H1 (cell line): Measurements from ENCODE around the gene MFAP5. TPM values are rescaled to one million over a fixed set of nuclear protein-coding genes. Genes with fewer than 3 reads are reported as not detected.

Experiments used
- CTCF ChIA-PET: fragments of 300-600 bp; sonication (Branson Sonifier 250); formaldehyde crosslinking; loops from one replicate; lab custom pipeline; 2021; ENCODE audit not compliant: partially characterized antibody; lab: Charles Lee
- POLR2A ChIA-PET: fragments of 300-600 bp; sonication (Branson Sonifier 250); formaldehyde crosslinking; loops from one replicate; lab custom pipeline; 2021; ENCODE audit warnings: inconsistent platforms; ENCODE audit not compliant: partially characterized antibody; lab: Charles Lee
- DNase-seq, 2 experiments: peaks; one replicate each; pipeline versions ENCODE4 v3.0.0 to v3.0.0-alpha.2; 2010 to 2022; ENCODE audit warnings: low spot score in 2 of 2, low read depth in 1 of 2, mixed read lengths in 1 of 2
- FAIRE-seq: peaks from 2 replicates; lab custom pipeline; 2011; peaks lifted over from hg19 to GRCh38; lab: Jason Lieb, UNC
- H2AFZ ChIP-seq: 2 replicates; pipeline ENCODE4 v1.8.1; 2012; ENCODE audit warnings: low read length, inconsistent platforms
- H2AK5ac ChIP-seq: 2 replicates; pipeline ENCODE4 v1.6.1; 2013; ENCODE audit warnings: low read depth, low read length
- H2BK120ac ChIP-seq: replicated peaks from 2 replicates; pipeline ENCODE3; 2013; ENCODE audit warnings: low read depth, low read length, inconsistent platforms
- H2BK12ac ChIP-seq: 2 replicates; pipeline ENCODE4 v1.6.1; 2013; ENCODE audit warnings: low read depth, low read length
- H2BK15ac ChIP-seq: 2 replicates; pipeline ENCODE4 v1.6.1; 2013; ENCODE audit warnings: low read length
- H2BK20ac ChIP-seq: 2 replicates; pipeline ENCODE4 v1.6.1; 2013; ENCODE audit warnings: low read length
- H2BK5ac ChIP-seq: 2 replicates; pipeline ENCODE4 v1.6.1; 2013; ENCODE audit warnings: low read depth, low read length
- H3K14ac ChIP-seq: 2 replicates; pipeline ENCODE4 v1.6.1; 2013; ENCODE audit warnings: inconsistent platforms; ENCODE audit not compliant: insufficient read length
- H3K18ac ChIP-seq: 2 replicates; pipeline ENCODE4 v1.6.1; 2013; ENCODE audit warnings: low read length; ENCODE audit errors: extremely low read depth
- H3K23ac ChIP-seq: 2 replicates; pipeline ENCODE4 v1.6.1; 2013; ENCODE audit warnings: inconsistent platforms; ENCODE audit not compliant: insufficient read length
- H3K23me2 ChIP-seq: 2 replicates; pipeline ENCODE4 v1.6.1; 2013; ENCODE audit warnings: low read depth, low read length
- H3K27ac ChIP-seq: 2 replicates; pipeline ENCODE4 v1.6.1; 2011; ENCODE audit warnings: low read depth, low read length, inconsistent platforms
- H3K27me3 ChIP-seq, 4 experiments: replicated peaks in 1 of 4; 1 replicate in 1 of 4; 2 replicates in 3 of 4; pipeline versions ENCODE4 v1.6.1 to v1.8.1; 2011 to 2013; ENCODE audit warnings: low read length in 3 of 4, mild to moderate bottlenecking in 3 of 4, inconsistent platforms in 2 of 4, mixed read lengths in 2 of 4, moderate library complexity in 1 of 4; ENCODE audit not compliant: control insufficient read depth in 3 of 4, insufficient read depth in 3 of 4; ENCODE audit errors: extremely low read depth in 1 of 4
- H3K36me3 ChIP-seq, 4 experiments: 2 replicates each; pipeline versions ENCODE4 v1.6.1 to v1.8.1; 2011 to 2013; ENCODE audit warnings: mild to moderate bottlenecking in 4 of 4, low read length in 3 of 4, moderate library complexity in 2 of 4, control low read depth in 1 of 4, inconsistent platforms in 1 of 4; ENCODE audit not compliant: insufficient read depth in 4 of 4, control insufficient read depth in 2 of 4
- H3K4ac ChIP-seq: replicated peaks from 2 replicates; pipeline ENCODE3; 2013; ENCODE audit warnings: low read length, low read depth, mixed read lengths, inconsistent platforms; ENCODE audit not compliant: insufficient read length
- H3K4me1 ChIP-seq, 4 experiments: replicated peaks in 1 of 4; 1 replicate in 1 of 4; 2 replicates in 3 of 4; pipeline versions ENCODE4 v1.6.1 to v1.8.1; 2011 to 2013; ENCODE audit warnings: low read length in 3 of 4, inconsistent platforms in 2 of 4, mixed read lengths in 1 of 4; ENCODE audit not compliant: insufficient read depth in 4 of 4, control insufficient read depth in 3 of 4
- H3K4me2 ChIP-seq, 2 experiments: 2 replicates each; pipeline versions ENCODE4 v1.6.1 to v1.8.1; 2011 to 2013; ENCODE audit warnings: low read depth in 2 of 2, low read length in 2 of 2, control low read depth in 1 of 2, inconsistent platforms in 1 of 2, mild to moderate bottlenecking in 1 of 2; ENCODE audit not compliant: insufficient read depth in 1 of 2
- H3K4me3 ChIP-seq, 4 experiments: fragments of 200-600, 300-600 bp in 1 of 4; sonication (generic), shearing (Covaris generic), sonication (Bioruptor Twin) in 1 of 4; 2 replicates each; pipeline versions ENCODE4 v1.5.1 to v1.8.1; 2011 to 2016; ENCODE audit warnings: low read length in 4 of 4, low read depth in 3 of 4, control low read depth in 2 of 4, inconsistent platforms in 2 of 4, mild to moderate bottlenecking in 2 of 4, mixed read lengths in 1 of 4, moderate library complexity in 1 of 4; ENCODE audit not compliant: insufficient read depth in 2 of 4; ENCODE audit errors: extremely low read depth in 1 of 4
- H3K56ac ChIP-seq: replicated peaks from 2 replicates; pipeline ENCODE3; 2013; ENCODE audit warnings: low read depth, mild to moderate bottlenecking, mixed read lengths, low read length, inconsistent platforms; ENCODE audit not compliant: insufficient read length
- H3K79me1 ChIP-seq: 2 replicates; pipeline ENCODE4 v1.6.1; 2013; ENCODE audit warnings: low read depth, low read length, control low read depth
- H3K79me2 ChIP-seq, 2 experiments: 2 replicates each; pipeline versions ENCODE4 v1.6.1 to v1.8.1; 2012 to 2013; ENCODE audit warnings: low read length in 2 of 2, mild to moderate bottlenecking in 2 of 2, inconsistent platforms in 1 of 2; ENCODE audit not compliant: insufficient read depth in 2 of 2, control insufficient read depth in 1 of 2
- H3K9ac ChIP-seq, 4 experiments: replicated peaks in 1 of 4; 1 replicate in 1 of 4; 2 replicates in 3 of 4; pipeline versions ENCODE4 v1.6.1 to v1.8.1; 2011 to 2013; ENCODE audit warnings: low read depth in 3 of 4, low read length in 3 of 4, control low read depth in 2 of 4, mild to moderate bottlenecking in 2 of 4, moderate library complexity in 2 of 4, inconsistent platforms in 1 of 4; ENCODE audit errors: extremely low read depth in 1 of 4
- H3K9me3 ChIP-seq, 2 experiments: 2 replicates each; pipeline versions ENCODE4 v1.6.1 to v1.8.1; 2012 to 2013; ENCODE audit warnings: mild to moderate bottlenecking in 2 of 2, moderate library complexity in 2 of 2, control low read depth in 1 of 2, inconsistent platforms in 1 of 2, low read depth in 1 of 2, low read length in 1 of 2, mixed read lengths in 1 of 2; ENCODE audit not compliant: insufficient read depth in 2 of 2
- H4K20me1 ChIP-seq, 2 experiments: replicated peaks in 1 of 2; 2 replicates each; pipeline versions ENCODE3 to v1.8.1; 2011 to 2013; ENCODE audit warnings: inconsistent platforms in 2 of 2, low read length in 2 of 2, mild to moderate bottlenecking in 1 of 2; ENCODE audit not compliant: insufficient read depth in 2 of 2, control insufficient read depth in 1 of 2
- H4K5ac ChIP-seq: 2 replicates; pipeline ENCODE4 v1.6.1; 2013; ENCODE audit warnings: low read length, low read depth, mixed read lengths, inconsistent platforms; ENCODE audit not compliant: insufficient read length
- H4K8ac ChIP-seq: 2 replicates; pipeline ENCODE4 v1.8.0; 2013; ENCODE audit warnings: mild to moderate bottlenecking, moderate library complexity, low read length, inconsistent platforms; ENCODE audit not compliant: insufficient read depth; ENCODE audit errors: extremely low read depth
- H4K91ac ChIP-seq: replicated peaks from 2 replicates; pipeline ENCODE3; 2013; ENCODE audit warnings: low read length, mixed read lengths, inconsistent platforms; ENCODE audit not compliant: insufficient read length
- CHD2 ChIP-seq: IDR thresholded peaks from 2 replicates; pipeline ENCODE4 v1.6.1; 2012; ENCODE audit warnings: low read length, improper control_type of control experiment
- SIN3A ChIP-seq, 2 experiments: IDR thresholded peaks in 1 of 2; conservative IDR thresholded peaks in 1 of 2; 2 replicates each; pipeline ENCODE4 v1.6.1; 2011 to 2012; ENCODE audit warnings: low read length in 2 of 2, improper control_type of control experiment in 1 of 2, low read depth in 1 of 2, mild to moderate bottlenecking in 1 of 2
- TBP ChIP-seq: IDR thresholded peaks from 2 replicates; pipeline ENCODE4 v1.6.1; 2011; ENCODE audit warnings: low read depth, low read length, improper control_type of control experiment
- WGBS, 2 experiments: shearing (Covaris generic) in 1 of 2; methylation state at CpG; one replicate each; pipeline versions ENCODE4 v1.1.6 to v1.1.7; 2013 to 2015; ENCODE audit warnings: low lambda C conversion rate in 2 of 2, mixed read lengths in 2 of 2, inconsistent platforms in 1 of 2, low coverage in 1 of 2, missing lambda C conversion rate in 1 of 2; ENCODE audit not compliant: insufficient replicate concordance in 2 of 2, insufficient coverage in 1 of 2, insufficient read length in 1 of 2; ENCODE audit errors: extremely low coverage in 1 of 2, missing lambda C conversion rate in 1 of 2; 5-methylcytosine and 5-hydroxymethylcytosine counted together
- polyA plus RNA-seq, 7 experiments: library from polyadenylated mRNA; depleted of rRNA in 3 of 7; stranded (reverse) in 5 of 7; unstranded in 2 of 7; fragments of >200 nt in 5 of 7; fragments of 200-250 nt in 2 of 7; gene quantifications; 1 replicate in 5 of 7; 2 replicates in 1 of 7; 4 replicates in 1 of 7; pipeline versions ENCODE4 v1.2.1 to v1.2.3, GENCODE V29; 2011 to 2013; ENCODE audit warnings: missing spikeins in 2 of 7, mixed read lengths in 2 of 7
- total RNA-seq: library from RNA; stranded (reverse); fragmentation: NEBNext Ultra II Directional; extraction: Animal tissue kit (Norgen Biotek cat#: 25700); gene quantifications from 2 replicates; pipeline ENCODE4 v1.2.1, GENCODE V29; 2021
- TF ChIP-seq, protein P1 (sequence below): IDR thresholded peaks from 2 replicates; pipeline ENCODE4 v1.6.1; 2012; ENCODE audit warnings: low read length, inconsistent platforms

MFAP5 gene
- total and polyA plus RNA-seq, 2 of the 8 experiments (the other 6 are each of a cell fraction or from before 2014, with no cell fraction given), result 0.60 to 0.86 TPM

DNA sequence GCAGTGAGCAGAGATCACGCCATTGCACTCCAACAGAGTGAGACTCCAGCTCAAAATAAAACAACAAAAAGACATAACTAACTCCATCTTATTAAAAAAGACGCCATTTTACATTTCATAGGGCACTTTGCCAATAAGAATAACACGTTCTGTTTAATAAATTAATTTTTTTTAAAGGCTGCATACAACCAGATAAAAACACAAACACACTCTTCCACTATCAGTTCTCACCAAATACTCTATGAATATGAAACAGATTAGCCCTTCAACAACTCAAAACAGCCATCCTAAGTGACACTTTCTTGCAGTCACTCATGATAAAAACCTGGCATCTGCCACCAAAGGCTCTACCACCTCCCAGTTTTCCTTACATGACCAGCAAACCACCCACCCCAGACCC is 66.1 kb downstream of the MFAP5 start:
- no peak overlapping the region for H2BK5ac ChIP-seq
- H4K20me1 ChIP-seq, result no peaks in the 10 kb centered on the region
- H3K56ac ChIP-seq, result no peak overlapping the region
- FAIRE-seq (no peak), DNase-seq (no peak)
- H2BK20ac ChIP-seq, result no peak overlapping the region
- ChIA-PET POLR2A (no interaction called here), CTCF (interaction anchor here (1.3 to 7.5 kb wide), 3 partner anchors 13 to 84 kb away, joined by 4 to 57 read pairs (median 10); no protein-coding TSS in a partner anchor)
- H3K9me3 ChIP-seq, result no peaks in the 10 kb centered on the region
- H3K27me3 ChIP-seq, result no peaks in the 10 kb centered on the region
- no peak overlapping the region for H2AK5ac ChIP-seq
- H3K18ac ChIP-seq, result no peak overlapping the region
- H3K36me3 ChIP-seq, result no peaks in the 10 kb centered on the region
- no peak overlapping the region for H2BK120ac ChIP-seq
- no peak overlapping the region for H3K23ac ChIP-seq
- no peaks in the 10 kb centered on the region for H3K4me1 ChIP-seq
- H2BK15ac ChIP-seq, result no peak overlapping the region
- no peak overlapping the region for H4K5ac ChIP-seq
- 91% methylated on average over 3 of the region's 3 CpGs; no CpG with 5 or more reads in 1 of the 2 experiments for WGBS, 2 experiments
- no peak overlapping the region for H4K8ac ChIP-seq
- no peaks in the 10 kb centered on the region; the same call in 1 of the 2 replicates for H3K23me2 ChIP-seq
- H3K79me1 ChIP-seq, result no peaks in the 10 kb centered on the region
- H3K9ac ChIP-seq, result no peak overlapping the region
- no peak overlapping the region for H3K14ac ChIP-seq
- no peak overlapping the region for H3K27ac ChIP-seq
- no peak overlapping the region for H2BK12ac ChIP-seq
- no peaks in the 10 kb centered on the region for H3K79me2 ChIP-seq
- no peak overlapping the region for H3K4me3 ChIP-seq
- no peak overlapping the region for H3K4ac ChIP-seq
- H4K91ac ChIP-seq, result no peak overlapping the region
- no peak overlapping the region for H3K4me2 ChIP-seq
- H2AFZ ChIP-seq, result no peak overlapping the region
- TF ChIP-seq SIN3A (conservative IDR thresholded peaks at IDR 0.05 in 1 of 2, IDR thresholded peaks at IDR 0.05 in 1 of 2; ENCODE audit: low read depth in 1 of 2, low read length in 2 of 2) (no peak), TBP (no peak), CHD2 (no peak)
- TF ChIP-seq, protein P1, sequence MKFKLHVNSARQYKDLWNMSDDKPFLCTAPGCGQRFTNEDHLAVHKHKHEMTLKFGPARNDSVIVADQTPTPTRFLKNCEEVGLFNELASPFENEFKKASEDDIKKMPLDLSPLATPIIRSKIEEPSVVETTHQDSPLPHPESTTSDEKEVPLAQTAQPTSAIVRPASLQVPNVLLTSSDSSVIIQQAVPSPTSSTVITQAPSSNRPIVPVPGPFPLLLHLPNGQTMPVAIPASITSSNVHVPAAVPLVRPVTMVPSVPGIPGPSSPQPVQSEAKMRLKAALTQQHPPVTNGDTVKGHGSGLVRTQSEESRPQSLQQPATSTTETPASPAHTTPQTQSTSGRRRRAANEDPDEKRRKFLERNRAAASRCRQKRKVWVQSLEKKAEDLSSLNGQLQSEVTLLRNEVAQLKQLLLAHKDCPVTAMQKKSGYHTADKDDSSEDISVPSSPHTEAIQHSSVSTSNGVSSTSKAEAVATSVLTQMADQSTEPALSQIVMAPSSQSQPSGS, result no peak
